HL-60 (cell line): Measurements from ENCODE around the gene DNAI2.

Source experiments
- DNase-seq, 2 experiments: peaks; one replicate each; pipeline ENCODE4 v3.0.0-alpha.2; 2010 to 2020; ENCODE audit warnings: low read depth in 1 of 2, low spot score in 1 of 2
- H3K27ac ChIP-seq: fragments of 250-450 bp; sonication (Bioruptor Pico); replicated peaks from 2 replicates; pipeline ENCODE4 v1.5.1; 2020; ENCODE audit warnings: mild to moderate bottlenecking, moderate library complexity
- H3K27me3 ChIP-seq: fragments of 250-450 bp; sonication (Bioruptor Pico); 2 replicates; pipeline ENCODE4 v1.5.1; 2021; ENCODE audit warnings: mild to moderate bottlenecking, moderate library complexity; ENCODE audit not compliant: insufficient read depth, poor library complexity, severe bottlenecking
- H3K4me3 ChIP-seq: replicated peaks from 2 replicates; pipeline ENCODE4 v1.5.1; 2011; ENCODE audit warnings: mild to moderate bottlenecking, control low read depth, low read length; ENCODE audit not compliant: insufficient read depth
- CTCF ChIP-seq: IDR thresholded peaks from one replicate; pipeline ENCODE4 v1.5.1; 2011; ENCODE audit warnings: low read length, control low read depth, inconsistent platforms; ENCODE audit not compliant: insufficient read depth
- GABPA ChIP-seq: IDR thresholded peaks from 2 replicates; pipeline ENCODE4 v1.6.1; 2012; ENCODE audit warnings: low read depth
- POLR2AphosphoS5 ChIP-seq: IDR thresholded peaks from 2 replicates; pipeline ENCODE4 v1.6.1; 2012; ENCODE audit warnings: low read depth
- SPI1 ChIP-seq: IDR thresholded peaks from 2 replicates; pipeline ENCODE4 v1.6.1; 2012; ENCODE audit warnings: low read depth, mild to moderate bottlenecking, borderline replicate concordance
- TF ChIP-seq, protein P1 (sequence below): IDR thresholded peaks from 2 replicates; pipeline ENCODE4 v1.6.1; 2012; ENCODE audit warnings: low read depth; ENCODE audit not compliant: insufficient replicate concordance

Gene DNAI2

GRCh38 chr17:74231928-74232907 is 41.8 kb upstream of the DNAI2 start:
- TF ChIP-seq POLR2AphosphoS5 = no peak
- no peak for TF ChIP-seq CTCF
- TF ChIP-seq GABPA = no peak
- TF ChIP-seq, protein P1, sequence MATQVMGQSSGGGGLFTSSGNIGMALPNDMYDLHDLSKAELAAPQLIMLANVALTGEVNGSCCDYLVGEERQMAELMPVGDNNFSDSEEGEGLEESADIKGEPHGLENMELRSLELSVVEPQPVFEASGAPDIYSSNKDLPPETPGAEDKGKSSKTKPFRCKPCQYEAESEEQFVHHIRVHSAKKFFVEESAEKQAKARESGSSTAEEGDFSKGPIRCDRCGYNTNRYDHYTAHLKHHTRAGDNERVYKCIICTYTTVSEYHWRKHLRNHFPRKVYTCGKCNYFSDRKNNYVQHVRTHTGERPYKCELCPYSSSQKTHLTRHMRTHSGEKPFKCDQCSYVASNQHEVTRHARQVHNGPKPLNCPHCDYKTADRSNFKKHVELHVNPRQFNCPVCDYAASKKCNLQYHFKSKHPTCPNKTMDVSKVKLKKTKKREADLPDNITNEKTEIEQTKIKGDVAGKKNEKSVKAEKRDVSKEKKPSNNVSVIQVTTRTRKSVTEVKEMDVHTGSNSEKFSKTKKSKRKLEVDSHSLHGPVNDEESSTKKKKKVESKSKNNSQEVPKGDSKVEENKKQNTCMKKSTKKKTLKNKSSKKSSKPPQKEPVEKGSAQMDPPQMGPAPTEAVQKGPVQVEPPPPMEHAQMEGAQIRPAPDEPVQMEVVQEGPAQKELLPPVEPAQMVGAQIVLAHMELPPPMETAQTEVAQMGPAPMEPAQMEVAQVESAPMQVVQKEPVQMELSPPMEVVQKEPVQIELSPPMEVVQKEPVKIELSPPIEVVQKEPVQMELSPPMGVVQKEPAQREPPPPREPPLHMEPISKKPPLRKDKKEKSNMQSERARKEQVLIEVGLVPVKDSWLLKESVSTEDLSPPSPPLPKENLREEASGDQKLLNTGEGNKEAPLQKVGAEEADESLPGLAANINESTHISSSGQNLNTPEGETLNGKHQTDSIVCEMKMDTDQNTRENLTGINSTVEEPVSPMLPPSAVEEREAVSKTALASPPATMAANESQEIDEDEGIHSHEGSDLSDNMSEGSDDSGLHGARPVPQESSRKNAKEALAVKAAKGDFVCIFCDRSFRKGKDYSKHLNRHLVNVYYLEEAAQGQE = no peak
- no peak for TF ChIP-seq SPI1
- no peak for DNase-seq
- H3K4me3 ChIP-seq = no peak overlapping the region
- no peaks in the 10 kb centered on the region for H3K27me3 ChIP-seq
- no peak overlapping the region for H3K27ac ChIP-seq

DNA sequence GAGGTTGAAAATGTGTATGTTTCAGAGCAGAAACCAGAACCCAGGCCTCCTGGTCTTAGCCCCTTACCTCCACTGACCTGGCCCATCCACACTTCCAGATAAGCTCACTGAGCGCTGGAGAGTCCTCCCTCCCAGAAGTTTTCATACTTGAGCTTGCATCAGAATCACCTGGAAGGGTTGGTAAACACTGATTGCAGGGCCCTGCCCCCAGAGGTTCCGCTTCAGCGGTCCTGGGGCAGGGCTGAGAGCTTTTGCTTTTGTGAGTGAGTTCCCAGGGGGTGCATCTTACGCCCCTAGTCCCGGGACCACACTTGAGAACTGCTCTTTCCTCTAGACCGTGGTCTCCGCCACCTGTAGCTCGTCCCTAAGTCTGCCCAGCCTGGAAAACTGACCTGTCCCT is 40.1 kb upstream of the DNAI2 start:
- TF ChIP-seq SPI1 (no peak), POLR2AphosphoS5 (no peak), GABPA (no peak), CTCF (no peak)
- TF ChIP-seq, protein P1 = no peak
- no peak for DNase-seq
- H3K4me3 ChIP-seq = no peak overlapping the region
- H3K27ac ChIP-seq = no peak overlapping the region; the same call in 1 of the 2 replicates
- H3K27me3 ChIP-seq = no peaks in the 10 kb centered on the region

DNA sequence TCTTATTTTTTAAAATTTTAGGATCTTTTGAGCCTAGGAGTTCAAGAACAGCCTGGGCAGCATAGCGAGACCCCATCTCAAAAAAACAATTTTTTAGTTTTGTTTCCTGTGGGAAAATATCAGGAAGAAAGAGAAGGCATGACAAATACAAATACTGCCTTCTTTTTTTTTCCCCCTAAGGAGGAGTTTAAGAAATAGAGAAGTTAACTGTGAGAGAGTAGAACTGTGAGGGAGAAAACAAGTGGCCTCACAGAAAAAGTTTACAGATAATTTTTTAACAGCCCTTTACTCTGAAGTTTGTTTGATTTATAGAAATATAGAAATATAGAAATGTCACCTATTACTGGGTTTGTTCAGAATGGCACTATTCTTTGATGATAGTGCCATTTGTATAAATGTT is 39.5 kb upstream of the DNAI2 start:
- no peak for DNase-seq
- Histone ChIP-seq H3K27ac (peak overlapping the region; percentile 74), H3K27me3 (no peaks in the 10 kb centered on the region), H3K4me3 (no peak overlapping the region)
- TF ChIP-seq CTCF (no peak), GABPA (no peak), SPI1 (no peak), POLR2AphosphoS5 (no peak)
- TF ChIP-seq, protein P1 = no peak
